Heart left ventricle (tissue), 16 donors: ENCODE measurements around the gene PAX2. TPM values are rescaled to one million over a fixed set of nuclear protein-coding genes. Genes with fewer than 3 reads are reported as not detected.

Source experiments
- ATAC-seq, 4 donors: fragments of 200-7000 bp; cut with Tn5 transposase; one replicate each; pipeline ENCODE4 v1.9.1; 2020 to 2022; ENCODE audit warnings: moderate library complexity in 4 of 4, mild to moderate bottlenecking in 3 of 4, moderate number of reproducible peaks in 1 of 4
- DNase-seq, 5 donors: peaks; one replicate each; pipeline ENCODE4 v3.0.0-alpha.2; 2020
- H3K27ac ChIP-seq, 12 donors: fragments of 200-600 bp; sonication (generic) in 4 of 12; one replicate each; pipeline versions ENCODE4 v1.5.0 to v1.8.0; 2016 to 2022; ENCODE audit warnings: mild to moderate bottlenecking in 2 of 12
- H3K27me3 ChIP-seq, 9 donors: fragments of 200-600 bp; sonication (generic) in 2 of 9; one replicate each; pipeline versions ENCODE4 v1.5.1 to v1.8.0; 2016 to 2022; ENCODE audit warnings: mild to moderate bottlenecking in 3 of 9
- H3K36me3 ChIP-seq, 9 donors: fragments of 200-600 bp; sonication (generic) in 2 of 9; one replicate each; pipeline versions ENCODE4 v1.5.0 to v1.8.0; 2018 to 2022; ENCODE audit warnings: mild to moderate bottlenecking in 2 of 9
- H3K4me1 ChIP-seq, 12 donors: fragments of 200-600 bp; sonication (generic) in 4 of 12; one replicate each; pipeline versions ENCODE4 v1.5.0 to v1.8.0; 2016 to 2022; ENCODE audit warnings: mild to moderate bottlenecking in 3 of 12
- H3K4me3 ChIP-seq, 12 donors: fragments of 200-600 bp; sonication (generic) in 4 of 12; one replicate each; pipeline versions ENCODE4 v1.5.0 to v1.8.0; 2017 to 2022; ENCODE audit warnings: mild to moderate bottlenecking in 9 of 12, moderate library complexity in 4 of 12
- H3K9me3 ChIP-seq, 12 donors: fragments of 200-600 bp; sonication (generic) in 4 of 12; one replicate each; pipeline versions ENCODE4 v1.5.0 to v1.8.0; 2016 to 2022; ENCODE audit warnings: mild to moderate bottlenecking in 1 of 12
- CTCF ChIP-seq, 12 donors: fragments of 200-600 bp; sonication (generic) in 4 of 12; IDR thresholded peaks; one replicate each; pipeline versions ENCODE4 v1.5.0 to v1.8.0; 2018 to 2022; ENCODE audit warnings: antibody characterized with exemption in 12 of 12, mild to moderate bottlenecking in 5 of 12
- POLR2A ChIP-seq, 2 donors: fragments of 450-650 bp; IDR thresholded peaks; one replicate each; pipeline ENCODE4 v1.6.1; 2017; ENCODE audit warnings: antibody characterized with exemption in 2 of 2, mild to moderate bottlenecking in 2 of 2, moderate library complexity in 2 of 2
- WGBS, 4 donors: extraction: QIAGEN DNeasy Blood & Tissue Kit in 2 of 4; methylation state at CpG; one replicate each; pipeline versions ENCODE4 v1.1.5 to v1.1.7; 2013 to 2018; 5-methylcytosine and 5-hydroxymethylcytosine counted together
- intact Hi-C, 10 donors: fragments of 100-400 bp; cut with DNase I; formaldehyde crosslinking; loops; one replicate each; pipeline versions ENCODE4 v1.11.1 to v1.14.2; 2022
- polyA plus RNA-seq, 2 donors: library from polyadenylated mRNA; stranded (reverse); fragments of 200-250 nt; gene quantifications; one replicate each; pipeline ENCODE4 v1.2.3, GENCODE V29; 2013
- total RNA-seq, 9 donors: library from RNA; depleted of rRNA in 2 of 9; stranded (reverse); fragments of >200 nt in 2 of 9; fragmentation: NEBNext Ultra II Directional in 3 of 9; extraction: Animal tissue kit (Norgen Biotek cat#: 25700) in 3 of 9; gene quantifications; one replicate each; pipeline versions ENCODE4 v1.1.0 to v1.2.4, GENCODE V29; 2016 to 2023
- donor health status: ischemic (EF 13 %, LVEDD 7.1; RV severe dilation, severe dysfunction).
- donor health status: healthy with polysubstance abuse.
- donor health status: DM: no; HTN: yes; CAD: no.
- donor health status: DM: no; HTN: no; CAD: no.
- donor health status: ischemic (EF 25% LVEDD 6.9; RV normal size, moderate dysfunction).
- donor health status: ischemic (EF 25% LVEDD 5.7; RV mildly dilated, moderate dysfunction).
- donor health status: healthy.
- donor health status: DM: yes; HTN: yes; CAD: no.
- donor health status: ischemic (EF 35%, LVEDD 5.7; RV mildly dilated, moderate dysfunction).
- donor health status: nonischemic (EF 11% LVEDD 7.7; RV severe dilation, severe dysfunction).
- donor health status: DM: yes; HTN: yes; CAD: no.
- donor health status: PGD.
- donor health status: ischemic (EF 29% LVEDD 5.4; RV normal size, mild dysfunction).
- donor health status: nonischemic (EF 23%, LVEDD 6.1; RV moderate dilation, normal function).

The PAX2 gene
- total and polyA plus RNA-seq, 11 donors = not detected

GRCh38 chr10:100812978-100813377 lies 67.6 kb downstream of the PAX2 start:
- no peak for ATAC-seq
- Histone ChIP-seq H3K9me3 (no peaks in the 10 kb centered on the region), H3K27ac (no peak overlapping the region), H3K4me3 (no peak overlapping the region), H3K36me3 (no peaks in the 10 kb centered on the region), H3K4me1 (no peaks in the 10 kb centered on the region), H3K27me3 (peaks cover 0 to 86% (median 39%) of the 10 kb centered on the region in 9 donors)
- no peak for TF ChIP-seq POLR2A (IDR thresholded peaks at IDR 0.05)
- no peak for TF ChIP-seq CTCF (IDR thresholded peaks at IDR 0.05)
- intact Hi-C loops = no loop called here
- no peak for DNase-seq
- WGBS, 4 donors = 66 to 74% (median 70%) methylated on average over 6 of the region's 6 CpGs

GRCh38 chr10:100814751-100815474 lies 69.5 kb downstream of the PAX2 start:
- TF ChIP-seq CTCF (IDR thresholded peaks at IDR 0.05) (no peak), POLR2A (IDR thresholded peaks at IDR 0.05) (no peak)
- 16 to 43% (median 26%) methylated on average over 2 to 3 of the region's 3 CpGs for WGBS, 4 donors
- ATAC-seq (no peak), DNase-seq (no peak)
- H3K4me3 ChIP-seq = no peak overlapping the region
- H3K9me3 ChIP-seq = no peaks in the 10 kb centered on the region
- intact Hi-C loops = no loop called here
- H3K27me3 ChIP-seq = peaks cover 0 to 92% (median 35%) of the 10 kb centered on the region in 9 donors
- no peak overlapping the region for H3K27ac ChIP-seq
- no peaks in the 10 kb centered on the region for H3K4me1 ChIP-seq
- H3K36me3 ChIP-seq = no peaks in the 10 kb centered on the region

GRCh38 chr10:100816671-100817070 lies 71.3 kb downstream of the PAX2 start:
- H3K4me1 ChIP-seq = no peaks in the 10 kb centered on the region
- H3K9me3 ChIP-seq = no peaks in the 10 kb centered on the region
- 43 to 52% (median 45%) methylated on average over 6 of the region's 6 CpGs for WGBS, 4 donors
- DNase-seq (no peak), ATAC-seq (no peak)
- peaks cover 0 to 89% (median 40%) of the 10 kb centered on the region in 9 donors for H3K27me3 ChIP-seq
- intact Hi-C loops = no loop called here
- H3K36me3 ChIP-seq = no peaks in the 10 kb centered on the region
- no peak overlapping the region for H3K27ac ChIP-seq
- TF ChIP-seq CTCF (IDR thresholded peaks at IDR 0.05) = no peak
- TF ChIP-seq POLR2A (IDR thresholded peaks at IDR 0.05) = no peak
- no peak overlapping the region for H3K4me3 ChIP-seq

- Histone ChIP-seq H3K36me3 (no peaks in the 10 kb centered on the region), H3K27me3 (peaks cover 0 to 89% (median 37%) of the 10 kb centered on the region in 9 donors)
- ATAC-seq = no peak
Observed at GRCh38 chr10:100817268-100817839, 72.0 kb downstream of the PAX2 start.

More at GRCh38 chr10:100817268-100817839, 72.0 kb downstream of the PAX2 start:
- WGBS, 4 donors = 45 to 71% (median 54%) methylated on average over 3 to 4 of the region's 4 CpGs
- no peak for DNase-seq
- no peak overlapping the region for H3K4me3 ChIP-seq
- no peaks in the 10 kb centered on the region for H3K4me1 ChIP-seq
- H3K27ac ChIP-seq = no peak overlapping the region
- intact Hi-C loops = no loop called here
- no peaks in the 10 kb centered on the region for H3K9me3 ChIP-seq
- TF ChIP-seq POLR2A (IDR thresholded peaks at IDR 0.05) = no peak
- TF ChIP-seq CTCF (IDR thresholded peaks at IDR 0.05) = no peak
